HG03354 (cell line): Measurements from ENCODE around the gene PLD4.

Experiments used
- ATAC-seq: cut with Tn5 transposase; IDR thresholded peaks from one replicate; pipeline ENCODE4 v1.9.1; 2021; ENCODE audit warnings: mild to moderate bottlenecking; ENCODE audit not compliant: unreplicated experiment, poor library complexity, severe bottlenecking

PLD4 gene

GRCh38 chr14:104979758-104980610 lies 55.3 kb downstream of the PLD4 start:
- ATAC-seq: no peak

DNA sequence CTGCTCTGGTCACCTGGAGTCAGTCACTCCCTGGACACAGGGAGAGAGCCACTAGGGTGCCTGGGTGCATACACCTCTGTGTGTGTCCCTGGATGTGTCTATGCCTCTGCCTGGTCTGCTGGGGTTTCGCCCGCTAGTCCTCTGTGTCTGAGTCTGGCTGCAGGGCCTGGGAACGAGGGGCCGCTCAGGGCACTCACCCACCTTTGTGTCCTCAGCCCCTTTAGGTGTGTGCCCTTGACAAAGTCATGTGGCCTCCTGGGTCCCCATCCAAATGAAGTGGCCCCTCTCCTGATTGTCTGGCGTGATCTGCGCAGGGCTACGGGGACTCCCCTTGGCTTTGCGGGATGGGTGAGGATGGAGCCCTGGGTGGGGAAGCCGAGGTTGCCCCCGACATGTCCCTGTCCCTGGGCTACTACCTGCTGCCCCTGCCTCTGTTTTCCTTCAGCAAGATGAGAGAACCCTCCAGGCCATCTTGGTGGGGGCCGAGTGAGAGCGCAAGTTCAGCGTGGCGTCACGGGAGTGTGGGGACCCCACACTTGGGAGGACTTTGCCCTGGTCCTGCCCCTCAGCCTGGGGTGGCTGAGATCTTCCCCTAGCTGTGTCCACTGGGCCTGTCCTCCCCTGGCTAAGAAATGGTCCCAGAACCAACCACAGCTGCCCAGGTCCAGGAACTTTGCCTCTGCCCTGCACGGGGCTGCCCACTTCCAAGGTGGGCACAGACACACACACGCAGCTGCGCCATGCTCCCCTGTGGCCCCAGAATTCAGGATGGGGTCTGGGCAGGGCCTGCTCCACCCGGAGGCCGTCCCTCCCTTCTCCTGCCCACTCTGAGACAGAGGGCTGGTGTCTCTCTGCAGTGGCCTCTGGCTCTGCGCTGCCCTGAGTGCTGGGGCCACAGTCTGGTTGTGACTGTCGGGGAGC lies 56.2 kb downstream of the PLD4 start:
- ATAC-seq: no peak

DNA sequence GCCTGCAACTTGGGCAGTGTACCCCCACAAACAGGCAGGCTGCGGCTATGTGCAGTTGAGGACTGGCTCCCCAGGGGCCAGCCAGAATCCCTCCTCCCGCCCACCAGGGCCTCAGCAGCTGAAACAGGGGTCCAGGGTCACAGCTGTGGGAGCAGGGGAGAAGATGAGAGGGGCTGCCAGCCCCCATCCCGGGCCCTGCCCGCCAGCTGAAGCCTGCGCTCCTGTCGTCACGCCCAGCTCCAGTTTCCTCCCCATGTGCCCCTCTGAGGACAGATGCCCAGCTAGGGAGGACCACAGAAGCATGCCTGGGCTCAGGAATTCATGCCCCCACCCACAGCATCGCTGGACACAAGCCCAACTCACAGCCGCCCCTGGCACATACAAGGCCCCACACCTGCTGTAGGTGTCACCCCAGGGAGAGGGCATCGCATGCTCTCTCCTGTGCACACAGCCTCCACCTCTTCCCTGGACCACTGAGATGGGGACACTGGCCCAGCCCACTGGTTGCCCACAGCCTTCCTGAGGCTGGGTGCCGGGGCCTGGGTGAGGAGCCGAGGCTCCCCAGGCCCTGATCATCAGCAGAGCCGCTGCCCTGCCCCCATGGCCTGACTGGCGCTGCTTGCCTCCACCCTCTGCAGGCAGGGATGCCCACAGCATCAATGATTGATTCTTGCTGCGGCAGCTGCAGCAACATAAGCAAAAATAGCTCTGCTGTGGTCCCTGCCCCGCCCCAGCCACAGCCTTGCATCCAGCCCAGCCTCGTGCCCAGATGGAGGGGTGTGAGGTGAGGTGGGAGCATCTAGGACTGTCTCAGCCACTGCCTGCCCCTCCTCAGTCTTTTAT lies 57.2 kb downstream of the PLD4 start:
- no peak for ATAC-seq

DNA sequence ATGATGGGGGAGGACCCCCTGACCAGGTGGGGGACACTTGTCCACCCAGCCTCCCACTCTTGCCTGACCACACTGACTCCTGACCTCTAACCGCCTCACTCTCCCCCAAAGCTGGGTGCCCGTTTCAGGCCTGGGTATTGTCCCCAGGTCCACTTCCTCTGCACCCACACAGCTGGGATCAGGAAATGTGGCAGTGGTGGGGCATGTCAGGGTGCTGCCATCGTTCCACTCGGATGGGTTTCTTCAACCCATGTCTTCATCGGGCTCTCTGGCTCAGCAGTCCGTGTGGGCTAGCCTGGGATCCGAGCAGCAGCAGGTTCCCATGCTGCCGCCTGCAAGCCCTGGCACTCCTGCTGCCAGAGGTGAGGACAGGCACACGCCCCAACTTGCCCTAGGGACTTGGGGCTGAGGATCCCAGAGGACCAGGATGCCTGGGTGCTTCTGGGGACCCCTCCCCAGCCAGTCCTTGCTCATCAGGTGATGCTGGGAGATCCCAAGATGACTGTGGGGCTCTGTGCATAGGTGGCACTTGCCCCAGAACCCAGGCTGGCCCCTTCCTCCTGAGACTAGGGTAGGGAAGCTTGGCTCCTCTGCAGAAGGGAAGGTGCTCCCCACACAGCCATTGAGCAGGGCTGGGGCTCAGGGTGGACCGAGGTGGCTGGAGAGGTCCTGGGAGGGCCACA lies 58.0 kb downstream of the PLD4 start:
- ATAC-seq: no peak
